ENCODE data around the gene CRTAC1. TPM values are rescaled to one million over a fixed set of nuclear protein-coding genes. Genes with fewer than 3 reads are reported as not detected.

CRTAC1 gene
- total RNA-seq, 2 donors from 2014 or later: not detected

GRCh38 chr10:97940534-97940933 lies 89.9 kb downstream of the CRTAC1 start:
- peaks cover 0 to 4% of the 10 kb centered on the region in 2 donors for H3K9me3 Mint-ChIP-seq
- DNase-seq (no peak), ATAC-seq (replicated peaks in 1 of 2) (no peak)
- H3K27me3 Mint-ChIP-seq (ENCODE audit: low read depth): peaks cover 37% of the 10 kb centered on the region
- no peak overlapping the region for H3K27ac Mint-ChIP-seq
- H3K36me3 Mint-ChIP-seq (ENCODE audit: insufficient read depth in 2 of 2): peaks cover 4% of the 10 kb centered on the region in 2 donors
- H3K4me3 Mint-ChIP-seq: no peak overlapping the region
- H3K4me1 Mint-ChIP-seq (ENCODE audit: low read depth): no peaks in the 10 kb centered on the region

- H3K4me1 Mint-ChIP-seq (ENCODE audit: low read depth): no peaks in the 10 kb centered on the region
- ATAC-seq (replicated peaks in 1 of 2): no peak
Measured at GRCh38 chr10:97939446-97939990, 90.9 kb downstream of the CRTAC1 start.

GRCh38 chr10:97937928-97938327 lies 92.5 kb downstream of the CRTAC1 start:
- peaks cover 33% of the 10 kb centered on the region for H3K27me3 Mint-ChIP-seq (ENCODE audit: low read depth)
- H3K9me3 Mint-ChIP-seq: peaks cover 0 to under 1% of the 10 kb centered on the region in 2 donors
- H3K27ac Mint-ChIP-seq: no peak overlapping the region
- H3K4me1 Mint-ChIP-seq (ENCODE audit: low read depth): no peaks in the 10 kb centered on the region
- ATAC-seq (replicated peaks in 1 of 2) (no peak), DNase-seq (no peak)
- H3K4me3 Mint-ChIP-seq: no peak overlapping the region
- peaks cover 0 to under 1% of the 10 kb centered on the region in 2 donors for H3K36me3 Mint-ChIP-seq (ENCODE audit: insufficient read depth in 2 of 2)

More at GRCh38 chr10:97939446-97939990, 90.9 kb downstream of the CRTAC1 start:
- no peak overlapping the region for H3K27ac Mint-ChIP-seq
- H3K27me3 Mint-ChIP-seq (ENCODE audit: low read depth): peaks cover 37% of the 10 kb centered on the region
- H3K9me3 Mint-ChIP-seq: peaks cover 0 to 4% of the 10 kb centered on the region in 2 donors
- no peak overlapping the region for H3K4me3 Mint-ChIP-seq
- H3K36me3 Mint-ChIP-seq (ENCODE audit: insufficient read depth in 2 of 2): peaks cover 3 to 4% of the 10 kb centered on the region in 2 donors
- DNase-seq: no peak

GRCh38 chr10:97937054-97937453 lies 93.4 kb downstream of the CRTAC1 start:
- H3K27me3 Mint-ChIP-seq (ENCODE audit: low read depth): peaks cover 29% of the 10 kb centered on the region
- H3K27ac Mint-ChIP-seq: no peak overlapping the region
- H3K9me3 Mint-ChIP-seq: no peaks in the 10 kb centered on the region
- H3K4me1 Mint-ChIP-seq (ENCODE audit: low read depth): no peaks in the 10 kb centered on the region
- ATAC-seq (replicated peaks in 1 of 2) (no peak), DNase-seq (no peak)
- H3K4me3 Mint-ChIP-seq: no peak overlapping the region
- H3K36me3 Mint-ChIP-seq (ENCODE audit: insufficient read depth in 2 of 2): no peaks in the 10 kb centered on the region

- Mint-ChIP-seq H3K27me3 (ENCODE audit: low read depth) (peaks cover 19% of the 10 kb centered on the region), H3K27ac (no peak overlapping the region), H3K4me3 (no peak overlapping the region), H3K4me1 (ENCODE audit: low read depth) (no peaks in the 10 kb centered on the region), H3K9me3 (no peaks in the 10 kb centered on the region), H3K36me3 (ENCODE audit: insufficient read depth in 2 of 2) (no peaks in the 10 kb centered on the region)
- DNase-seq (no peak), ATAC-seq (replicated peaks in 1 of 2) (no peak)
Measured at GRCh38 chr10:97936126-97936525, 94.3 kb downstream of the CRTAC1 start.

GRCh38 chr10:97932932-97933530 lies 97.4 kb downstream of the CRTAC1 start:
- Mint-ChIP-seq H3K36me3 (ENCODE audit: insufficient read depth in 2 of 2) (no peaks in the 10 kb centered on the region), H3K4me3 (no peak overlapping the region), H3K27ac (no peak overlapping the region), H3K27me3 (ENCODE audit: low read depth) (peaks cover 19% of the 10 kb centered on the region), H3K9me3 (no peaks in the 10 kb centered on the region), H3K4me1 (ENCODE audit: low read depth) (no peaks in the 10 kb centered on the region)
- DNase-seq (no peak), ATAC-seq (replicated peaks in 1 of 2) (no peak)

- DNase-seq (no peak), ATAC-seq (replicated peaks in 1 of 2) (no peak)
- H3K4me3 Mint-ChIP-seq: no peak overlapping the region
Measured at GRCh38 chr10:97931041-97931440, 99.4 kb downstream of the CRTAC1 start.

GRCh38 chr10:97928897-97929296 lies 101.5 kb downstream of the CRTAC1 start:
- Mint-ChIP-seq H3K36me3 (ENCODE audit: insufficient read depth in 2 of 2) (peaks cover 0 to 4% of the 10 kb centered on the region in 2 donors), H3K9me3 (peaks cover 0 to 3% of the 10 kb centered on the region in 2 donors), H3K27me3 (ENCODE audit: low read depth) (peaks cover 40% of the 10 kb centered on the region), H3K4me3 (no peak overlapping the region), H3K4me1 (ENCODE audit: low read depth) (no peaks in the 10 kb centered on the region), H3K27ac (no peak overlapping the region)
- DNase-seq: no peak
- ATAC-seq (replicated peaks in 1 of 2): no peak

More at GRCh38 chr10:97931041-97931440, 99.4 kb downstream of the CRTAC1 start:
- Mint-ChIP-seq H3K27me3 (ENCODE audit: low read depth) (peaks cover 19% of the 10 kb centered on the region), H3K9me3 (no peaks in the 10 kb centered on the region), H3K27ac (no peak overlapping the region), H3K4me1 (ENCODE audit: low read depth) (no peaks in the 10 kb centered on the region), H3K36me3 (ENCODE audit: insufficient read depth in 2 of 2) (no peaks in the 10 kb centered on the region)

GRCh38 chr10:97927622-97928021 lies 102.8 kb downstream of the CRTAC1 start:
- Mint-ChIP-seq H3K27me3 (ENCODE audit: low read depth) (peaks cover 40% of the 10 kb centered on the region), H3K9me3 (peaks cover 0 to 3% of the 10 kb centered on the region in 2 donors), H3K27ac (no peak overlapping the region), H3K4me1 (ENCODE audit: low read depth) (no peaks in the 10 kb centered on the region), H3K4me3 (no peak overlapping the region), H3K36me3 (ENCODE audit: insufficient read depth in 2 of 2) (peaks cover 0 to 4% of the 10 kb centered on the region in 2 donors)
- no peak for ATAC-seq (replicated peaks in 1 of 2)
- no peak for DNase-seq

GRCh38 chr10:97926055-97926454 lies 104.4 kb downstream of the CRTAC1 start:
- Mint-ChIP-seq H3K4me1 (ENCODE audit: low read depth) (no peaks in the 10 kb centered on the region), H3K9me3 (peaks cover 0 to 3% of the 10 kb centered on the region in 2 donors), H3K4me3 (no peak overlapping the region), H3K27me3 (ENCODE audit: low read depth) (peaks cover 40% of the 10 kb centered on the region), H3K27ac (no peak overlapping the region), H3K36me3 (ENCODE audit: insufficient read depth in 2 of 2) (peaks cover 0 to 4% of the 10 kb centered on the region in 2 donors)
- ATAC-seq (replicated peaks in 1 of 2): no peak
- no peak for DNase-seq

- H3K27me3 Mint-ChIP-seq (ENCODE audit: low read depth): peaks cover 40% of the 10 kb centered on the region
Measured at GRCh38 chr10:97925308-97925938, 105.0 kb downstream of the CRTAC1 start.

GRCh38 chr10:97924678-97925077 lies 105.7 kb downstream of the CRTAC1 start:
- Mint-ChIP-seq H3K36me3 (ENCODE audit: insufficient read depth in 2 of 2) (peaks cover 0 to 4% of the 10 kb centered on the region in 2 donors), H3K4me1 (ENCODE audit: low read depth) (no peaks in the 10 kb centered on the region), H3K9me3 (peaks cover 0 to 3% of the 10 kb centered on the region in 2 donors), H3K4me3 (no peak overlapping the region), H3K27ac (no peak overlapping the region), H3K27me3 (ENCODE audit: low read depth) (peaks cover 40% of the 10 kb centered on the region)
- ATAC-seq (replicated peaks in 1 of 2) (no peak), DNase-seq (no peak)

More at GRCh38 chr10:97925308-97925938, 105.0 kb downstream of the CRTAC1 start:
- H3K9me3 Mint-ChIP-seq: peaks cover 0 to 3% of the 10 kb centered on the region in 2 donors
- no peaks in the 10 kb centered on the region for H3K4me1 Mint-ChIP-seq (ENCODE audit: low read depth)
- ATAC-seq (replicated peaks in 1 of 2): no peak
- H3K4me3 Mint-ChIP-seq: no peak overlapping the region
- no peak overlapping the region for H3K27ac Mint-ChIP-seq
- H3K36me3 Mint-ChIP-seq (ENCODE audit: insufficient read depth in 2 of 2): peaks cover 0 to 4% of the 10 kb centered on the region in 2 donors
- no peak for DNase-seq

- no peak for DNase-seq
- peaks cover 0 to 4% of the 10 kb centered on the region in 2 donors for H3K36me3 Mint-ChIP-seq (ENCODE audit: insufficient read depth in 2 of 2)
- no peak overlapping the region for H3K4me3 Mint-ChIP-seq
- no peak for ATAC-seq (replicated peaks in 1 of 2)
- no peak overlapping the region for H3K27ac Mint-ChIP-seq
- H3K27me3 Mint-ChIP-seq (ENCODE audit: low read depth): peaks cover 33% of the 10 kb centered on the region
- H3K9me3 Mint-ChIP-seq: peaks cover 0 to 3% of the 10 kb centered on the region in 2 donors
- no peaks in the 10 kb centered on the region for H3K4me1 Mint-ChIP-seq (ENCODE audit: low read depth)
Measured at GRCh38 chr10:97923476-97923875, 106.9 kb downstream of the CRTAC1 start.

Measured in activated T-cell treated with anti-CD3 and anti-CD28 coated beads, Interleukin-2, amount 50 U/mL, for 72 hours (primary cell).